Measurements from ENCODE around the gene GAB2.

Gene GAB2

DNA sequence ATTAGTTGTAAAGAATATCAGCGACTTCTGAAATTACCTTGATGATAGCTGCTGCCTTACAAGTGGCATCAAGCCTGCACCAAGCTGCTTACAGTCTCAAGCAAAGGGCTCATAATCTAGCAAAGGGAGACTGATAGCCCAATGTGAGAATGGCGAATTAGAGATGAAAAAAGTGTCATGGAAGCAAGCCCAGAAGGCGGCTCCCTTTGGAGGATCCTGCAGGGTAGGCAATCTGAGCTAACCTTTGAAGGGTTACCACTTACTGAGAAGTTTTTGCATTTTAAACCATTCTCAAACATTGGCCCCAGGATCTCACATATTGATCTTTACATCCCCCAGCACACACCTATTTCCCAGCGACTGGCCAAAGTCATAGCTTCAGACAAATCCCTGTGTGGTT lies 18.5 kb downstream of the GAB2 start:
- DNase-seq = no peak

DNA sequence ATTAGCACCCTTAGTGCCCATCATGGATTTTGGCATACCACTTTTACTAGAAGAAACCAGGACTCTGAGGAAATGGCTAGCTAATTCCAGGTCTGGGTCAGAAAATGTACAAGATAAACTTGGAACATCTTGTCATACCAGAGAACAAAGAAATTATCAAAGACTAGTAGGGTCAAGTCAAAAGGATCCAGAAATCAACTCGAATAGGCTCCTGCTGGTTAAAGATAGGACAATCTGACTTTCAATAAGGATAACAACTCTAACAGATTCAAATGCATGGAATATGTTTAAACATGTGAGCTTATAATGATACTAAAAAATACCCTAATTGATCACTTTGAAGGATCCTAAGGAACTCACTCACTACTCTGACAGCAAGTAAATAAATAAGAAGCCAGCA lies 18.9 kb downstream of the GAB2 start:
- no peak for DNase-seq

- no peak for DNase-seq
These were observed 20.2 kb downstream of the GAB2 start for GRCh38 chr11:78397398-78397797.

GRCh38 chr11:78395597-78395996 lies 22.0 kb downstream of the GAB2 start:
- DNase-seq = no peak

- DNase-seq = no peak
These were observed 24.8 kb downstream of the GAB2 start for GRCh38 chr11:78392854-78393253.

- DNase-seq = no peak
These were observed 26.2 kb downstream of the GAB2 start for GRCh38 chr11:78391424-78391823.

DNA sequence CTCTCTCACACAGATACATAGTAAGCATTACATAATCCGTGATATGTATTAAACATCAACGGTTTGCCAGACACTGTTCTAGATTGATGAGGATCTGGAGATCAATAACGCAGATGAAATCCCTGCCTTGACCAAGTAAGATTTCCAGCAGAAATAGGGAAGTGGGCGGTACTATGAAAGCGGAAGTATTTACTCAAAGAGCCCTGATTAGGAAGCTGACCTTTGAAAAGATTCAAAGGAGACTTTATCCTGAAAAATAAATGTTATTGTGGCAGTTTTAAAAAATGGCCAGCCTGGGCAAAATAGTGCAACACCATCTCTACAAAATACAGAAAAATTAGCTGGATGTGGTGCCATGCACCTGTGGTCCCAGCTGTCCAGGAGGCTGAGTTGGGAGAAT lies 26.8 kb downstream of the GAB2 start:
- no peak for DNase-seq

GRCh38 chr11:78386215-78386941 lies 31.2 kb downstream of the GAB2 start:
- no peak for DNase-seq

DNA sequence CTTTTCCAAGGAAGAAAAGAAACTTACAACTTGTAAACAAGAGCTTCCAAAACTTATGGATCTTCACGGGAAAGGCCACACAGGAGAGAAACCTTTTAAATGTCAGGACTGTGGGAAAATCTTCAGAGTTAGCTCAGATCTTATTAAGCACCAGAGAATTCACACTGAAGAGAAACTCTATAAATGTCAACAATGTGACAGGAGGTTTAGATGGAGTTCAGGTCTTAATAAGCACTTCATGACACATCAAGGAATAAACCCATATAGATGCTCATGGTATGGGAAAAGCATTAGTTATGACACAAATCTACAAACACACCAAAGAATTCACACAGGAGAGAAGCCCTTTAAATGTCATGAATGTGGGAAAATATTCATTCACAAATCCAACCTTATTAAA lies 32.4 kb downstream of the GAB2 start:
- DNase-seq = no peak

- no peak for DNase-seq
These were observed 33.4 kb downstream of the GAB2 start for GRCh38 chr11:78384231-78384630.

DNA sequence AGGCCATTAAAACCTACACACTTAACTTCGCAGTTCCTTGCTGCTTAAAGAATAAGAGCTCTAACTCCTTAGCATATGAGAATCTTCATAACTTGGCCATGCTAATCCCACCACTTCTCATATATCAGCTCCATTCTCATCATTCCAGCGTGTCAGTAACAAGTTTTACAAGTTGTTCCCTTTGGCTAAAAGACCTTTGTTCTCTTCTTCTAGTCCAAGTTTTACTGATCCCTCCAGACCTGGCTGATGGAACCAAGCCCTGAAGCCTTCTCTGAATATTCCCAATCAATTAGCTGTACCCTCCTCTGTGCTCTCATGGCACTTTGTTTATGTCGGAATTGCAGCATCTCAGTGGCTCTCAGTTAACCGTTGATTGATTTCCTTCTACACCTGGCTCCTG lies 35.8 kb downstream of the GAB2 start:
- DNase-seq = no peak

DNA sequence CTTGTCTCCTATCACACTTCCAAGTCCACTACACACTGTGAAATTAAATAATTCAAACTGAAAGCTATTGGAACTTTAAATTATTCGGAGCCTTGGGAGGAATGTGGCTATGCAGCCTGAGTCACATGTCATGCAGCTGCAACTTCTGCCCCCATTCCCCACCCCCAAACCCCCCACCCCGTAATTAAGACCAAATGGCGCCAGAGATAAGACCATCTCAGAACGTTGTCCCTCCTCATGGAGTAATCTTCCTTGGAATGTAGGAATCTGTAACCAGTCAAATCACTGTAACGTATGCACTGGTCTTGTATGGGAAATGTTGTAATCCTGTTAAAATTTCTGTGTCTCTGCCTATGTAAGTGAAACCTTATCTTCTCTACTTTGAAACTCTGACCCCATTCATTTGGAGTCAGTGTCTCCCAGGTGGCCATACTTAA lies 37.0 kb downstream of the GAB2 start:
- DNase-seq = no peak

GRCh38 chr11:78379039-78379670 lies 38.5 kb downstream of the GAB2 start:
- no peak for DNase-seq

- DNase-seq = no peak
These were observed 39.8 kb downstream of the GAB2 start for GRCh38 chr11:78377625-78378418.

- no peak for DNase-seq
These were observed 40.8 kb downstream of the GAB2 start for GRCh38 chr11:78376858-78377257.

DNA sequence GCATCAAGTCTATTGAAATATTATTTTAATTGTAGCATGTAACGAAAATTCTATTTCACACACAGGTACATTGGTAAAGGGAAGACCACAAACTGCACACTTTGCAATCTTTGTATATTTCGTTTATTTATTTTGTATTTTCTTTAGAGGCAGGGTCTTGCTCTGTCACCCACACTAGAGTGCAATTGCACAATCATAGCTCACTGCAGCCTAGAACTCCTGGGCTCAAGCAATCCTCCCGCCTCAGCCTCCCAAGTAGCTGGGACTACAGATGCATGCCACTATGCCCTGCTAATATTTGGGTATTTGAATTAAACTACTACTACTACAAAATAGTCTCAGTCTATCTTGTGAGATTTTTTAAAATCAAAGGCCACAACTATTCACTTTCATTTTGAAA lies 42.7 kb downstream of the GAB2 start:
- DNase-seq = no peak

DNA sequence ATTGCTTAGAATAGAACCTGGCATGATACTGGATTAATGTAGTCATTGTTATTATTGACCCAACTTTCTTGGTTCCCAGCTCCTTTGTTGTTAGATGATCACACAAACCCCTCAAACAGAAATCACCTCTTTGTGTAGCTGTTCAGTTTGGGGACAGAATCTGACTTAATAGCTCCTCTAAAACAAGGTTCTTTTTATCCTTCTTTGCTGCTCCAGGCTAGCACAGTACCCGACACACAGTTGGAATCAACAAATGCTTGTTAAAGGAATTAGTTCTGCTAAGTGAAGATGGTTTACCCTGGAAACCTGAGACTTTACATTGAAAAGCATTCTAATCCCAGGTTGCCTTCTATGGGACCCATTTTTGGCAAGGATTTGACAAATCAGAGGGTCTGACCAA lies 43.9 kb downstream of the GAB2 start:
- no peak for DNase-seq

DNA sequence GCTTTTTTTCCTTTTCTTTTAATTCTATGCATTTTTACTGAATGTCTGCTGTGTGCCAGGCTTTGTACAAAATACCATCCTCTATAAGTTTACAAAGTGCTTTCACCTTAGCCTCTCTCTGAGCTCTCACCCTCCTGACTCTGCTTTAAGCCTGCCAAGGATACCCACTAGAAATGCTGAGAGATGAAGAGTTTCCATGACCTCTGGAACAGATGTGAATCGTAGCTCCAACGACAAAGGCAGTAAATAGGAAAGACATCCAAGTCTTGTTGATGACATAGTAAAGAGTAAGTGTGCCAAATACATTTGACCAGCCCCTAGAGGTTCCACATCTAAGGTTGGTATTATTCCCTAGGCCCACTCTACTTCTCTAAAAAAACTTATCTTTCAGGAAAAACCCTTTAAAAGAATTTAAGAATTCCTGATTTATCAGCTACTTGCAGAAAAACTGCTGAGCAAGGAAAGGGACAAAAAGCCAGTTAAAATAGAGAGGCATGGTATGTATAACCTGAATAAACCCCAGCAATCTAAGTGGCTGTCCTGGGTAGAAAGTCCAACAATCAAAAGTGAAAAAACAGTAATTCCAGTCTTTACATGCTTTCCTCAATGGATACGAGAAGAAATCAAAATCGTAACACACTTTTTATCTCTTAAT lies 45.4 kb downstream of the GAB2 start:
- DNase-seq = no peak

- DNase-seq = no peak
These were observed 46.3 kb downstream of the GAB2 start for GRCh38 chr11:78371221-78371891.

GRCh38 chr11:78370406-78371172 lies 47.0 kb downstream of the GAB2 start:
- DNase-seq = no peak

GRCh38 chr11:78365381-78365792 lies 52.2 kb downstream of the GAB2 start:
- no peak for DNase-seq

DNA sequence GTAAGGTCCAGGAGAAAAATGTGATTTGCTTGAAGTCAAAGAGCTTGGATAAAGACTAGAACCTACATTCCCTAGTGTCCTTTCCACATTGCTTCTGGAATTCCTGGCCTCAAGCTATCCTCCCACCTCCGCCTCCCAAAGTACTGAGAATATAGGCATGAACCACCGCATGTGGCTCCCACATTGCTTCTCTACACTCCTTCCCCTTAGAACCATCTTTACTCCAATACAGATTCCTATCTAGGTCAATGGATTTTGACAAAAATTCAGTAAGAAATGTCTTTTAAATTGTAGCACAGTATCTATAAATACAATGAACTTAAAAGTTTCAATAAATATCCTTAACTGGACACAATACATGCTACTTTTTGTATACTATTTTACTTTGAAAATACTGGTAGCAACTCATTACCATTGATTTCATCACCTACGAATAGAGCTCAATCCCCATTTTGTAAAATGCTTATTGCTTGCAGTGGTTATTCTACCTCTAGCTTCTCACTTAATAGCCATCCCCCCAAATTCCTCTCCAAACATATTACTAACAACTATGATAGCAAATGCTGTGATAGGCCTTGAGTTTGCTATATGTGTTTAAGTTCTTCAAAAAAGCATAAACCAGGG lies 53.4 kb downstream of the GAB2 start:
- DNase-seq = no peak

Data from CD4-positive, alpha-beta T cell treated with Interferon alpha-2 for 1 hour (primary cell).